IPS-20b (cell line): ENCODE results near the gene CYSLTR2.
"Not testable (repeated sequence)": the region's sequence is repeated elsewhere in the genome, so short reads cannot be mapped to it uniquely, and the experiment has no call there.

ENCODE experiments used
- H3K27ac ChIP-seq: one replicate; pipeline ENCODE4 v1.5.1; 2013; ENCODE audit warnings: low read length
- H3K27me3 ChIP-seq: 2 replicates; pipeline ENCODE4 v1.6.1; 2013; ENCODE audit warnings: mild to moderate bottlenecking, low read length, inconsistent platforms; ENCODE audit not compliant: insufficient read depth
- H3K36me3 ChIP-seq: 2 replicates; pipeline ENCODE4 v1.6.1; 2013; ENCODE audit warnings: low read depth, mild to moderate bottlenecking, inconsistent platforms, low read length, moderate library complexity; ENCODE audit not compliant: insufficient read depth
- H3K4me1 ChIP-seq: 2 replicates; pipeline ENCODE4 v1.6.1; 2013; ENCODE audit warnings: mild to moderate bottlenecking, control low read depth, inconsistent platforms, low read length, moderate library complexity; ENCODE audit not compliant: insufficient read depth
- H3K4me3 ChIP-seq: 2 replicates; pipeline ENCODE4 v1.5.1; 2013; ENCODE audit warnings: mild to moderate bottlenecking, low read length, inconsistent platforms
- H3K9ac ChIP-seq: 2 replicates; pipeline ENCODE4 v1.6.1; 2013; ENCODE audit warnings: low read depth, mild to moderate bottlenecking, inconsistent platforms, low read length, moderate library complexity
- H3K9me3 ChIP-seq: 2 replicates; pipeline ENCODE4 v1.6.1; 2013; ENCODE audit warnings: mild to moderate bottlenecking, low read depth, low read length, inconsistent platforms; ENCODE audit not compliant: insufficient read depth

CYSLTR2 gene

DNA sequence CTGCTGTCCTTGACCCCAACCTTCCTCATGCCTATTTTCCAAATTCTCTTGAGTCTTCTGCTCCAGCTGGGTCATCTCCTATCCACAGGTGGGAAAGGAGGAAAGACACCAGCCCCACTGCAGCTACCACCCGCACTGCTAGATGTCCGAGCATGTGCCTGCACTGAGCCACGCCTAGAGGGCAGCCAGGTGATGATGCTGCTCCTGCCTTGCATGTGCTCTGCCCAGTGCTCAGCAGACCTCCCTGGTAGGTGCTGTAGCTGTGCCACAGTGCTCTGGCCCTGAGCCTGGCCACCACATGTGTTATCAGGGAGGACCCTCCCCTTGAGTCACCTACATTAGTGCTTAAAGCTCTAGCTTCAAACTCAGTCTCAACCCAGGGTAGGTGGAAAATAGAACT lies 6.9 kb upstream of the CYSLTR2 start:
- H3K4me1 ChIP-seq: no peaks in the 10 kb centered on the region
- H3K27ac ChIP-seq: no peak overlapping the region
- no peak overlapping the region for H3K4me3 ChIP-seq
- no peaks in the 10 kb centered on the region for H3K36me3 ChIP-seq
- H3K9ac ChIP-seq: no peak overlapping the region
- H3K27me3 ChIP-seq: no peaks in the 10 kb centered on the region
- no peaks in the 10 kb centered on the region for H3K9me3 ChIP-seq

DNA sequence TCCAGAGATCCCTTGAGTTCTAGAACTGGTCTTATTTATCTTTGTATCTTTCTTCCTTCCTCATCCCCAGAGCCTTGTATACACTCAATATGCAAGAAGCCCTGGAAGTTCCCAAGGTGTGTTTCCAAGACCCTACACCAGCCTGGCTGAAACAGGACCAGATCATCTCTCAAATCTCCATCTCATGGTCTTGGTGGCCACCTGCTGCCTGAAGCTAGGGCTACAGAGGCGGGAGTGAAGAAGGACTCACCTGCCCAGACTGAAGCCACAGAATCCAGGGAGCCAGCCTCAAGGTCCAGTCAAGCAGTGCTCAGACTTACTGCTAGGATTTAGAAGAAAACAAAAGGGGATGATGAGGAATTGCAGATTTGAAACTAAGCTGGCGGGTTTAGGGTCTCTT lies 6.1 kb upstream of the CYSLTR2 start:
- H3K27ac ChIP-seq: no peak overlapping the region
- no peaks in the 10 kb centered on the region for H3K27me3 ChIP-seq
- H3K4me1 ChIP-seq: no peaks in the 10 kb centered on the region
- H3K9ac ChIP-seq: no peak overlapping the region
- no peaks in the 10 kb centered on the region for H3K36me3 ChIP-seq
- no peak overlapping the region for H3K4me3 ChIP-seq
- no peaks in the 10 kb centered on the region for H3K9me3 ChIP-seq

DNA sequence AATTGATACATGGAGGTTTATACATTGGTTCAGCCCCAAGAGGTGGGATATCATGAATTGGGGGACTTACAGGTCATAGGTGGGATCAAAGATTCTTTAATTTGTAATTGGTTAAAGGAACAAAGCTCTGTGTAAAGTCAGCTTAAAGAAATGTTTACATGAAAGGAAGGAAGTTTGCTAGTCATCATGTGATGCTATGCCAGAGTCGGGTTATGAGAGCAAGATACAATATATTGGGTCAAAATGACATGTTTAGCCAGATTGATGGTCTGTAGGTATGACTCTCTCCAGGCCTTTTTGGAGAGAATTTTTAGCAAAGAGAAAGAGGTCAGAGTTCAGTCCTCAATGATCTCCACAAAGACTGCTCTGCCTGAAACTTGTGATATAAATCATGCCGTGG lies 5.3 kb upstream of the CYSLTR2 start:
- no peak overlapping the region for H3K9ac ChIP-seq
- H3K4me3 ChIP-seq: no peak overlapping the region
- no peaks in the 10 kb centered on the region; the same call in 1 of the 2 replicates for H3K4me1 ChIP-seq
- H3K36me3 ChIP-seq: no peaks in the 10 kb centered on the region
- H3K9me3 ChIP-seq: no peaks in the 10 kb centered on the region
- H3K27me3 ChIP-seq: no peaks in the 10 kb centered on the region
- H3K27ac ChIP-seq: no peak overlapping the region

DNA sequence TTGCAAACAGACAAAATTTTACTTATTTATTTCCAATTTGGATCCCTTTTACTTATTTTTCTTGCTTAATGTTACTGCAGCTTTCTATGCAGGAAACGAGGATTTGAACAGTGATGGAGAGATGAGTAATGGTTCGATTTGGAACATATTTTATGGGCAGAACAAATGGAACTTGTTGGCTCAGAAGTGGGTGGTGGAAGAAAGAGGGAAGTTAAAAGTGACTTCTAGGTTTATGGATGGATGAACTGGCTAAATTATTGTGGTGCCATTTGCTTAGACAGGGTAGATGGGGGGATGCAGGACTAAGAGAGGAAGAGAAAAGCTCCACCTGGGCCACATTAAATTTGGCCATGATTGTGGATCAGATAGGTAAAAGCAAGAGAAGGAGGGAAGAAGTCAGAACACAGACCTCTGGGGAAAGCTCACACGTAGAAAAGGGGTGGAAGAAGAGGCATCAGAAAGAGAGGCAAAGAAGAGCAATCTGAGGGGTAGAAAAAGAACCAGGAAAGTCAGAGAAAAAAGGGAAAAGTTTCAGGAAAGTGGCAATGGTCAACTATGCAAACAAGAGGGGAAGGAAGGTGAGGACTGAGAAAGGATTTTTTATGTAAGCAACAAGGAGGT lies 768 bp upstream of the CYSLTR2 start:
- no peak overlapping the region for H3K27ac ChIP-seq
- no peak overlapping the region for H3K9ac ChIP-seq
- no peaks in the 10 kb centered on the region; the same call in 1 of the 2 replicates for H3K4me1 ChIP-seq
- H3K9me3 ChIP-seq: no peaks in the 10 kb centered on the region
- no peaks in the 10 kb centered on the region for H3K27me3 ChIP-seq
- H3K4me3 ChIP-seq: no peak overlapping the region
- H3K36me3 ChIP-seq: no peaks in the 10 kb centered on the region

DNA sequence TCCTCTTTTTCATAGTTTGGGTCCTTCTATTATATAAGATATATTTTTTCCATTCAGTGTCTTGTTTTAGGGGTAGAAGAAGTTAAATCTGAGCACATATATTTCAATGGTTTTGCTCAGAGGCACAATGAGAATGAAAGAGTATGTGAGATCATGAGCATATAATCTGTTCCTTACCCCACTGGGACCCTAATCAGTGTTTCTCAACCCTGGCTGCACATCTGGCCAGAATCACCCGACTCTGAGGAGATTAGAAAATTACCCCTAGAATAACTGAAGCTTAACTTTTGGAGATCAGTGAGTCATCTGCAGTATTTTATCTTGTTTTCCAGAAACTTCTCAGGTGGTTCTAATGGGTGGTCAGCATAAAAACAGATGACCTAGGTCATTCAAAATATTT lies 782 bp downstream of the CYSLTR2 start:
- Histone ChIP-seq H3K9me3 (no peaks in the 10 kb centered on the region), H3K9ac (no peak overlapping the region), H3K27ac (no peak overlapping the region), H3K4me3 (no peak overlapping the region), H3K36me3 (no peaks in the 10 kb centered on the region), H3K4me1 (no peaks in the 10 kb centered on the region; the same call in 1 of the 2 replicates), H3K27me3 (no peaks in the 10 kb centered on the region)

DNA sequence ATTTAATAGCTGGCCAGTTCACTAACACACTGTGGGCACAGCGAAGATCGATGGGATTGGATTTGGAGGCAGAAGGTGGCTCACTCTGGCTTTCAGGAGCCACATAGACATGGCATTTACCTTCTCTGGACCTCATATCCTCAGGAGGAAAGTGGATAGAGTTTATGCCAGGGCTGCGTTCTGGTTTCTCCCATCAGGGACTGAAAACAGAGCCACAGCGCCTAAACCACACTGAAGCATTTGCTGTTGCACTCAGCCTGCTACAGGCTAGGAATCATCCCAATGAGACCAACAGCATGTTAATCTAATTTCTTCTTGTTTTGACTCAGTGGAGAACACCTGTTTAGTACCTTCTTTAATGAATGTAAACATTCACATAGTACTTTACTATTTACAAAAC lies 1.6 kb downstream of the CYSLTR2 start:
- Histone ChIP-seq H3K4me3 (no peak overlapping the region), H3K36me3 (no peaks in the 10 kb centered on the region), H3K27me3 (no peaks in the 10 kb centered on the region), H3K27ac (no peak overlapping the region), H3K9me3 (no peaks in the 10 kb centered on the region), H3K9ac (no peak overlapping the region), H3K4me1 (no peaks in the 10 kb centered on the region; the same call in 1 of the 2 replicates)

DNA sequence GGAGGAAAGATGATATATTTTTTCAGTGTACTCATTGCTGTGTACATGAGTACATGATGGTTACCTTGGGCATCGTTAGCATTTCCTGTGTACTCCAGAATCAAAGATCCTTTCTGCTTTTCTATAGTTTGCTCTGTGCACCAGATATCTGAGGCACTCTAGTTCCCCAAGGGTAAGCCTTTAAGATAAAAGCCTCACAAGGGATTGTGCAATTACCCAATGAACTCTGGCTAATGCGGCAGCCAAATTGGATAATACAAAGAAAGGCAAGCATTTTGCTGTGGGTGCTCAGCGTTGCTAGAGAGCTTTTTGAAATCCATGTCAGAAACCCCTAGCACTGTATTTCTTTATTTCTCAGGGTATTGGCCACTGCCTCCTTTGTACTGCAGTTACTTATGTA lies 2.9 kb downstream of the CYSLTR2 start:
- Histone ChIP-seq H3K4me3 (no peak overlapping the region), H3K9me3 (no peaks in the 10 kb centered on the region), H3K36me3 (no peaks in the 10 kb centered on the region), H3K27me3 (no peaks in the 10 kb centered on the region), H3K4me1 (no peaks in the 10 kb centered on the region; the same call in 1 of the 2 replicates), H3K27ac (no peak overlapping the region), H3K9ac (no peak overlapping the region)

DNA sequence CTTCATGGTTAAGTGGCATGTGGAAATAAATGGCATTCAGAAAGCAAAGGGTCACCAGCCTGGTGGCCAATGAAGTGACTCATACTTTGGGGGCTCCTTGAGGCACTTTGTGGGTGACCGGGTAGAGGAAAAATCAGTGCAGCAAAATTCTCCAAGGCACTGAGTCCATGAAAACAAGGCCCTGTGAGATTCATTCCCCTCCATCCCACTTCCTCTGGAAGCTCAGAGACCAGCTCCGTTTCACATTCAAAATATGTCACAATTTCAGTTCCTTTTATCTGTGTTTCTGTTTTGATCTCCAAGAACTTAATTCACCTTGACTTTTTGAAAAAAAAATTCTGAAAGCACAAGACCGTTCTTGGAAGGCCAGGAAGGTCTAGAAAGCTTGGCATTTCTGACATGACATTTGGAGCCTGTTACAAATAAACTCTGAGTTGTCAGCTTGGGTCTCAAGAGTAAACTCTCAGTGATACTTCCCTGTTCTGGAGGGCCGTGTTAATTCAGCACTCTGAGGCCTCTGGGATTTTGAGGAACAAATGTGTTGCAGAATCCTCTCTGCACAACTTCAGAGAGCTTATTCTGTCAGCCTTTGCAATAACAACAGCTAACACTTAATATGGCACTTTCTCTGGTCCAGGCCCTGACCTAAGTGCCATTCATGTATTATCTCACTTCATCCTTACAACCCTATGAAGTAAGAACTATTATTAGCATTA lies 6.8 kb downstream of the CYSLTR2 start:
- no peaks in the 10 kb centered on the region for H3K27me3 ChIP-seq
- H3K4me3 ChIP-seq: no peak overlapping the region
- no peak overlapping the region for H3K27ac ChIP-seq

DNA sequence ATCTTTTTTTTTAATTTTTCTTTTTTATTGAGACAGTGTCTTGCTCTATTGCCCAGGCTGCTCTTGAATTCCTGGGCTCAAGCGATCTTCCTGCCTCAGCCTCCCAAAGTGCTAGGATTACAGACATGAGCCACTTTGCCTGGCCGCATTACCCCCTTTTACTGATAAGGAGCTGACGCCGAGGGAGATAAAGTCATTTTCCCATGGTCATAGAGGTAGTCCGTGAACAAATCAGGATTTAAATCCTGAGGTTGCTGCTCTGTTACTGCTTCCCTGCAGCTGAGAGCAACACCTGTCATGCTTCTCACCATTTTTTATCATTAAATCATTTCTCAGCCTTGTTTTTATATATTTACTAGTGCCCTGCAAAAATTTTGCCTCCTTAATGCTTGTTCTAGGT lies 7.4 kb downstream of the CYSLTR2 start:
- no peaks in the 10 kb centered on the region for H3K9me3 ChIP-seq
- H3K27me3 ChIP-seq: no peaks in the 10 kb centered on the region
- no peaks in the 10 kb centered on the region for H3K36me3 ChIP-seq
- no peak overlapping the region for H3K4me3 ChIP-seq
- no peak overlapping the region for H3K9ac ChIP-seq
- no peak overlapping the region for H3K27ac ChIP-seq
- H3K4me1 ChIP-seq: no peaks in the 10 kb centered on the region

More for the DNA sequence above, 6.8 kb downstream of the CYSLTR2 start:
- H3K4me1 ChIP-seq: no peaks in the 10 kb centered on the region
- no peaks in the 10 kb centered on the region for H3K9me3 ChIP-seq
- no peak overlapping the region for H3K9ac ChIP-seq
- no peaks in the 10 kb centered on the region for H3K36me3 ChIP-seq

DNA sequence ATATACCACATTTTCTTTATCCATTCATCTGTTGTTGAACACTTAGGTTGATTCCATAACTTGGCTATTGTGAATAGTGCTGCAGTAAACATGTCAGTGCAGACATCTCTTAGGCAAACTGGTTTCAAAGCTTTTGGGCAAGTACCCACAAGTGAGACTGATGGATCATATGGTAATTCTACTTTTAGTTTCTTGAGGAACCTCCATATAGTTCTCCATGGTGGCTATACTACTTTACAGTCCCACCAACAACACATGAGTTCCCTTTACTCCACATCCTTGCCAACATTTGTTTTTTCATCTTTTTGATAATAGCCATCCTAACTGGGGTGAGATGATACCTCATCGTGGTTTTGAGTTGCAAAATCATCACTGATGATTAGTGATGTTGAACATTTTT lies 8.5 kb downstream of the CYSLTR2 start:
- Histone ChIP-seq H3K36me3 (no peaks in the 10 kb centered on the region), H3K9ac (no peak overlapping the region), H3K9me3 (no peaks in the 10 kb centered on the region), H3K27ac (no peak overlapping the region), H3K4me1 (no peaks in the 10 kb centered on the region), H3K4me3 (no peak overlapping the region), H3K27me3 (no peaks in the 10 kb centered on the region)

DNA sequence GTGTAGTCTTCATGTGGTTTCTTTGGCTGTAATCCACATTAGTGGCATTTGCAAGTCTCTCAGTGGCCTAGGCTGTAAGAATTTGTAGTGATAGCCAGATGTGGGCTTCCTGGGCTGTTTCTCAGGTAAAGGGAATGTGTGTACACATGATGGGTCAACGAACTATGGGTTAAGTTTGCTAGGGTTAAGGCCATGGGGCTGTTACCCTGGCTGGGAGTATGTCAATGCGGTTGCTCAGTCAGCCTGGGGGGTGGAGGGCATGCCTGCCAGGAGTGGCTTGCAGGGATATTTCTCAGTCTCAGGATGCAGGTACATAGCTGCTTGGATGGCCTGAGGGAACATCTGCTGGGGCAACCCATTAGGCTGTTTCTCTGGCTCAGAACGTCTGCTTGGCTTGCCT lies 13.4 kb downstream of the CYSLTR2 start:
- no peaks in the 10 kb centered on the region for H3K4me1 ChIP-seq
- H3K27ac ChIP-seq: no peak overlapping the region
- H3K9ac ChIP-seq: no peak overlapping the region
- H3K4me3 ChIP-seq: no peak overlapping the region
- H3K36me3 ChIP-seq: no peaks in the 10 kb centered on the region
- no peaks in the 10 kb centered on the region for H3K27me3 ChIP-seq
- H3K9me3 ChIP-seq: no peaks in the 10 kb centered on the region; the same call in 1 of the 2 replicates

DNA sequence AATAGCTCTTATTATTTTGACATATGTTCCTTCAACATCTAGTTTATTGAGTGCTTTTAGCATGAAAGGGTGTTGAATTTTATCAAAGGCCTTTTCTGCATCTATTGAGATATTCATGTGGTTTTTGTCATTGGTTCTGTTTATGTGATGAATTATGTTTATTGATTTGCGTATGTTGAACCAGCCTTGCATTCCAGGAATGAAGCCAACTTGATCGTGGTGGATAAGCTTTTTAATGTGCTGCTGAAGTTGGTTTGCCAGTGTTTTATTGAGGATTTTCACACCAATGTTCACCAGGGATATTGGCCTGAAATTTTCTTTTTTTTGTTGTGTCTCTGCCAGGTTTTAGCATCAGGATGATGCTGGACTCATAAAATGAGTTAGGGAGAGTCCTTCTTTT lies 17.7 kb downstream of the CYSLTR2 start:
- not testable (repeated sequence) for H3K4me3 ChIP-seq, H3K4me1 ChIP-seq, H3K36me3 ChIP-seq, H3K9ac ChIP-seq, H3K9me3 ChIP-seq, H3K27me3 ChIP-seq, H3K27ac ChIP-seq
